NCI-H187 (cell line): ENCODE measurements around the gene UROD.
A peak's percentile ranks its signal among the peaks of the same experiment; 100 is the strongest.

Experiments used
- DNase-seq, 2 experiments: peaks; one replicate each; lab custom pipeline; 2025; lab: John Stamatoyannopoulos, UW

The UROD gene

GRCh38 chr1:45008516-45008915, 3.5 kb upstream of the UROD start:
- no peak for DNase-seq

GRCh38 chr1:45009296-45009865, 2.7 kb upstream of the UROD start:
- DNase-seq: no peak

GRCh38 chr1:45009956-45010854, 1.8 kb upstream of the UROD start:
- DNase-seq: no peak

- DNase-seq: peak; percentile 46 to 69
Measured at GRCh38 chr1:45010855-45011811, 921 bp upstream of the UROD start, which contains the start of gene HECTD3. HECTD3 (minus strand) TSS chr1:45011324; CDS start chr1:45011257, 67 bp downstream.

- no peak for DNase-seq
Measured at GRCh38 chr1:45012639-45013278, 705 bp downstream of the UROD start.

- no peak for DNase-seq
Measured at GRCh38 chr1:45013551-45014209, 1.6 kb downstream of the UROD start.

GRCh38 chr1:45014321-45015028, 2.4 kb downstream of the UROD start:
- DNase-seq: peak; percentile 25 to 57

GRCh38 chr1:45015683-45016082, 3.6 kb downstream of the UROD start:
- DNase-seq: no peak

- DNase-seq: no peak
Measured at GRCh38 chr1:45016090-45016697, 4.1 kb downstream of the UROD start.

GRCh38 chr1:45016767-45017166, 4.7 kb downstream of the UROD start:
- no peak for DNase-seq

GRCh38 chr1:45018599-45019230, 6.7 kb downstream of the UROD start:
- peak; percentile 14 to 18 for DNase-seq

- DNase-seq: no peak
Measured at GRCh38 chr1:45023663-45024062, 11.6 kb downstream of the UROD start.

GRCh38 chr1:45026446-45026845, 14.4 kb downstream of the UROD start:
- no peak for DNase-seq

- no peak for DNase-seq
Measured at GRCh38 chr1:45032837-45033236, 20.8 kb downstream of the UROD start.

- DNase-seq: no peak
Measured at GRCh38 chr1:45033356-45033755, 21.3 kb downstream of the UROD start.

GRCh38 chr1:45035631-45036301, 23.7 kb downstream of the UROD start:
- peak in 1 of 2 experiments; percentile 12 for DNase-seq

- DNase-seq: no peak
Measured at GRCh38 chr1:45037456-45037855, 25.4 kb downstream of the UROD start.

- no peak for DNase-seq
Measured at GRCh38 chr1:45038240-45038639, 26.2 kb downstream of the UROD start.
